ENCODE results near the gene GFPT2. TPM values are rescaled to one million over a fixed set of nuclear protein-coding genes. Genes with fewer than 3 reads are reported as not detected.
A peak's percentile ranks its signal among the peaks of the same experiment; 100 is the strongest.

GFPT2 gene
- total and polyA plus RNA-seq, 2 of the 8 experiments (the other 6 are each of a cell fraction or from before 2014, with no cell fraction given), result 83.7 to 143 TPM

GRCh38 chr5:180348336-180348735 lies 4.8 kb downstream of the GFPT2 start:
- WGBS, 2 experiments (ENCODE audit: extremely low coverage in 1 of 2, insufficient coverage in 1 of 2, insufficient read length in 1 of 2, insufficient replicate concordance in 2 of 2, low coverage in 1 of 2, low lambda C conversion rate in 2 of 2, missing lambda C conversion rate in 1 of 2), result 86% methylated on average over 7 of the region's 7 CpGs; no CpG with 5 or more reads in 1 of the 2 experiments
- TF ChIP-seq POLR2AphosphoS5 (IDR thresholded peaks at IDR 0.05; ENCODE audit: low read depth, low read length) (peak; percentile 19; the same call in 1 of the 2 replicates), JUN (IDR thresholded peaks at IDR 0.05; ENCODE audit: low read depth, low read length) (no peak), SRF (IDR thresholded peaks at IDR 0.05; ENCODE audit: low read depth, low read length) (no peak), ATF2 (IDR thresholded peaks at IDR 0.05; ENCODE audit: low read length) (no peak)
- FAIRE-seq (no peak), DNase-seq (ENCODE audit: low read depth in 1 of 2, low spot score in 2 of 2) (no peak)
- Histone ChIP-seq H3K23me2 (ENCODE audit: low read depth, low read length) (peaks cover 10% of the 10 kb centered on the region; the same call in 1 of the 2 replicates), H3K79me1 (ENCODE audit: low read depth, low read length) (peaks cover 28% of the 10 kb centered on the region), H3K56ac (replicated peaks; ENCODE audit: insufficient read length, low read depth, low read length) (no peak overlapping the region), H2BK12ac (ENCODE audit: low read depth, low read length) (peak overlapping the region; percentile 18; the same call in 1 of the 2 replicates), H3K4me3 (ENCODE audit: extremely low read depth in 1 of 4, insufficient read depth in 2 of 4, low read depth in 3 of 4, low read length in 4 of 4) (0 out of 8 replicates have a peak overlapping the region, but pooled peaks of 1 of the 4 experiments have one; percentile 1), H4K91ac (replicated peaks; ENCODE audit: insufficient read length, low read length) (peak overlapping the region; percentile 14), H2AK5ac (ENCODE audit: low read depth, low read length) (0 out of 2 replicates have a peak overlapping the region, but pooled peaks have one; percentile 28), H4K20me1 (replicated peaks in 1 of 2; ENCODE audit: control insufficient read depth in 1 of 2, insufficient read depth in 2 of 2, low read length in 2 of 2) (peaks cover 18 to 24% of the 10 kb centered on the region in 2 experiments), H3K9me3 (ENCODE audit: insufficient read depth in 2 of 2, low read depth in 1 of 2, low read length in 1 of 2) (no peaks in the 10 kb centered on the region), H3K4me2 (ENCODE audit: insufficient read depth in 1 of 2, low read depth in 2 of 2, low read length in 2 of 2) (no peak overlapping the region), H3K9ac (replicated peaks in 1 of 4; ENCODE audit: extremely low read depth in 1 of 4, low read depth in 3 of 4, low read length in 3 of 4) (no peak overlapping the region), H3K14ac (ENCODE audit: insufficient read length) (no peak overlapping the region), H2AFZ (ENCODE audit: low read length) (no peak overlapping the region), H3K18ac (ENCODE audit: extremely low read depth, low read length) (peak overlapping the region; percentile 38), H2BK120ac (replicated peaks; ENCODE audit: low read depth, low read length) (no peak overlapping the region), H3K36me3 (ENCODE audit: control insufficient read depth in 2 of 4, insufficient read depth in 4 of 4, low read length in 3 of 4) (peaks cover 0 to 3% (median 0%) of the 10 kb centered on the region in 4 experiments; a peak in 2 of 8 replicates), H3K79me2 (ENCODE audit: control insufficient read depth in 1 of 2, insufficient read depth in 2 of 2, low read length in 2 of 2) (peaks cover 5 to 81% of the 10 kb centered on the region in 2 experiments; a peak in 3 of 4 replicates), H2BK20ac (ENCODE audit: low read length) (no peak overlapping the region), H2BK5ac (ENCODE audit: low read depth, low read length) (peak overlapping the region; percentile 76), H3K4me1 (replicated peaks in 1 of 4; ENCODE audit: control insufficient read depth in 3 of 4, insufficient read depth in 4 of 4, low read length in 3 of 4) (peaks cover 33 to 62% (median 51%) of the 10 kb centered on the region in 4 experiments), H3K27me3 (replicated peaks in 1 of 4; ENCODE audit: control insufficient read depth in 3 of 4, extremely low read depth in 1 of 4, insufficient read depth in 3 of 4, low read length in 3 of 4) (no peaks in the 10 kb centered on the region), H4K8ac (ENCODE audit: extremely low read depth, insufficient read depth, low read length) (no peak overlapping the region; the same call in 1 of the 2 replicates), H3K27ac (ENCODE audit: low read depth, low read length) (peak overlapping the region; percentile 47; the same call in 1 of the 2 replicates), H3K23ac (ENCODE audit: insufficient read length) (no peak overlapping the region), H4K5ac (ENCODE audit: insufficient read length, low read depth, low read length) (peak overlapping the region; percentile 9), H2BK15ac (ENCODE audit: low read length) (peak overlapping the region; percentile 92; the same call in 1 of the 2 replicates), H3K4ac (replicated peaks; ENCODE audit: insufficient read length, low read depth, low read length) (no peak overlapping the region)
- POLR2A ChIA-PET (ENCODE audit: partially characterized antibody), result interaction anchor here (1.0 to 10.4 kb wide), 4 partner anchors 15 to 86 kb away, joined by 3 to 146 read pairs (median 4); no protein-coding TSS in a partner anchor
- CTCF ChIA-PET (ENCODE audit: partially characterized antibody), result interaction anchor here (1.4 to 1.9 kb wide), 3 partner anchors 16 to 33 kb away, joined by 5 to 11 read pairs (median 6); no protein-coding TSS in a partner anchor

Data from H1 (cell line).